ENCODE measurements around the gene SKI. TPM values are rescaled to one million over a fixed set of nuclear protein-coding genes. Genes with fewer than 3 reads are reported as not detected.

Gene SKI
- total and polyA plus RNA-seq, 12 donors, result 4.8 to 53.6 (median 34.7) TPM

DNA sequence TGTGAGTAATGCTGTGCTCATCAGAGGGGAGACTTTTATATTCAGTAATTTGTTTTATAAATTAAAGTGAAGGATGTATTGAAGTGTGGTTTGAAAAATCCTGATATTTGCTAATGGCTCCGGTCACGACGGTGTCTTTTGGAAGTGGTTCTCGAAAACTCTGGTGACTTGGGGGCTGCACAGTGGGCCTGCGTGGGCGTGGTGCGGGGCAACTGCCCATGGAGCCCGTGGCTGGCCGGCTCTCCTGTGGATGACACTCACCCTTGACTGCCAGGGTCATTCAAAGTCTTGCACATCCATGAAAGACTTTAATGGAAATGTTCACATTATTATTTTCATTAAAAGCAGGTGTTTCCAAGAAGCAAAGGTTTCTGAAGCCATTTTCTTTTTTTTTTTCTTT, 41.2 kb upstream of the SKI start:
- Histone ChIP-seq H3K4me1 (replicated peaks in 1 of 2) (peaks cover 14 to 24% of the 10 kb centered on the region in 2 donors), H3K36me3 (replicated peaks in 1 of 2) (no peaks in the 10 kb centered on the region), H3K27me3 (no peaks in the 10 kb centered on the region), H3K4me3 (no peak overlapping the region), H3K27ac (no peak overlapping the region), H3K9me3 (replicated peaks in 1 of 3) (no peaks in the 10 kb centered on the region)
- WGBS, 4 donors, result 70 to 88% (median 79%) methylated on average over 5 to 9 of the region's 9 CpGs
- TF ChIP-seq, protein P1, sequence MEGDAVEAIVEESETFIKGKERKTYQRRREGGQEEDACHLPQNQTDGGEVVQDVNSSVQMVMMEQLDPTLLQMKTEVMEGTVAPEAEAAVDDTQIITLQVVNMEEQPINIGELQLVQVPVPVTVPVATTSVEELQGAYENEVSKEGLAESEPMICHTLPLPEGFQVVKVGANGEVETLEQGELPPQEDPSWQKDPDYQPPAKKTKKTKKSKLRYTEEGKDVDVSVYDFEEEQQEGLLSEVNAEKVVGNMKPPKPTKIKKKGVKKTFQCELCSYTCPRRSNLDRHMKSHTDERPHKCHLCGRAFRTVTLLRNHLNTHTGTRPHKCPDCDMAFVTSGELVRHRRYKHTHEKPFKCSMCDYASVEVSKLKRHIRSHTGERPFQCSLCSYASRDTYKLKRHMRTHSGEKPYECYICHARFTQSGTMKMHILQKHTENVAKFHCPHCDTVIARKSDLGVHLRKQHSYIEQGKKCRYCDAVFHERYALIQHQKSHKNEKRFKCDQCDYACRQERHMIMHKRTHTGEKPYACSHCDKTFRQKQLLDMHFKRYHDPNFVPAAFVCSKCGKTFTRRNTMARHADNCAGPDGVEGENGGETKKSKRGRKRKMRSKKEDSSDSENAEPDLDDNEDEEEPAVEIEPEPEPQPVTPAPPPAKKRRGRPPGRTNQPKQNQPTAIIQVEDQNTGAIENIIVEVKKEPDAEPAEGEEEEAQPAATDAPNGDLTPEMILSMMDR (IDR thresholded peaks at IDR 0.05), result no peak
- TF ChIP-seq POLR2A (IDR thresholded peaks at IDR 0.05), result no peak
- intact Hi-C loops (cut with DNase I), result no loop called here
- DNase-seq, result peak in 1 of 7 donors; percentile 14

- no peaks in the 10 kb centered on the region for H3K36me3 ChIP-seq (replicated peaks in 1 of 2)
- no peaks in the 10 kb centered on the region for H3K9me3 ChIP-seq (replicated peaks in 1 of 3)
- intact Hi-C loops (cut with DNase I), result no loop called here
- H3K4me3 ChIP-seq, result no peak overlapping the region
- no peak for DNase-seq
- H3K27me3 ChIP-seq, result no peaks in the 10 kb centered on the region
- TF ChIP-seq, protein P1 (IDR thresholded peaks at IDR 0.05), result no peak
- TF ChIP-seq POLR2A (IDR thresholded peaks at IDR 0.05), result no peak
- 80 to 89% (median 85%) methylated on average over 8 to 13 of the region's 13 CpGs for WGBS, 4 donors
- no peak overlapping the region for H3K27ac ChIP-seq
- H3K4me1 ChIP-seq (replicated peaks in 1 of 2), result peaks cover 14 to 31% of the 10 kb centered on the region in 2 donors
Measured at GRCh38 chr1:2187619-2188018, 40.5 kb upstream of the SKI start.

DNA sequence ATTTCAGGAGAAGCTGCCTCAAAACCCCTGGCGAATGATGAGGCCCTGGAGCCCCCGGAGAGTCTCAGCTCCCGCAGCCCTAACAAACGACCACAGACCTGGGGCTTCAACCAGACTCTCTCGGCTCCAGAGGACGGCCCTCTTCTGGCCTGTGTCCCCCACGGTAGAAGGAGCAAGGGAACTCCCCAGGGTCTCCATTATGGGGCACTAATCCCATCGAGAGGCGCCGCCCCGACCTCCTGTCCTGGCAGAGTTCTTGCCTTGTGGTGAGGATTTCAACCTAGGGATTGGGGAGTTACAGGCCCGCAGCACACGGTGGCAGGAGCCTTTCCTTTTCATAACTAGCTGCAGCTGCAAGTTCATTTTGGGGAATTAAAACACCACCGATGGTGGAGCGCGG, 39.8 kb upstream of the SKI start:
- no peaks in the 10 kb centered on the region for H3K9me3 ChIP-seq (replicated peaks in 1 of 3)
- no peaks in the 10 kb centered on the region for H3K36me3 ChIP-seq (replicated peaks in 1 of 2)
- no peak overlapping the region for H3K4me3 ChIP-seq
- DNase-seq, result peak in 1 of 7 donors; percentile 17
- TF ChIP-seq, protein P1 (IDR thresholded peaks at IDR 0.05), result no peak
- no peak for TF ChIP-seq POLR2A (IDR thresholded peaks at IDR 0.05)
- WGBS, 4 donors, result 89 to 98% (median 94%) methylated on average over 8 to 16 of the region's 16 CpGs
- H3K27me3 ChIP-seq, result no peaks in the 10 kb centered on the region
- intact Hi-C loops (cut with DNase I), result no loop called here
- H3K4me1 ChIP-seq (replicated peaks in 1 of 2), result peaks cover 14 to 38% of the 10 kb centered on the region in 2 donors
- no peak overlapping the region for H3K27ac ChIP-seq

DNA sequence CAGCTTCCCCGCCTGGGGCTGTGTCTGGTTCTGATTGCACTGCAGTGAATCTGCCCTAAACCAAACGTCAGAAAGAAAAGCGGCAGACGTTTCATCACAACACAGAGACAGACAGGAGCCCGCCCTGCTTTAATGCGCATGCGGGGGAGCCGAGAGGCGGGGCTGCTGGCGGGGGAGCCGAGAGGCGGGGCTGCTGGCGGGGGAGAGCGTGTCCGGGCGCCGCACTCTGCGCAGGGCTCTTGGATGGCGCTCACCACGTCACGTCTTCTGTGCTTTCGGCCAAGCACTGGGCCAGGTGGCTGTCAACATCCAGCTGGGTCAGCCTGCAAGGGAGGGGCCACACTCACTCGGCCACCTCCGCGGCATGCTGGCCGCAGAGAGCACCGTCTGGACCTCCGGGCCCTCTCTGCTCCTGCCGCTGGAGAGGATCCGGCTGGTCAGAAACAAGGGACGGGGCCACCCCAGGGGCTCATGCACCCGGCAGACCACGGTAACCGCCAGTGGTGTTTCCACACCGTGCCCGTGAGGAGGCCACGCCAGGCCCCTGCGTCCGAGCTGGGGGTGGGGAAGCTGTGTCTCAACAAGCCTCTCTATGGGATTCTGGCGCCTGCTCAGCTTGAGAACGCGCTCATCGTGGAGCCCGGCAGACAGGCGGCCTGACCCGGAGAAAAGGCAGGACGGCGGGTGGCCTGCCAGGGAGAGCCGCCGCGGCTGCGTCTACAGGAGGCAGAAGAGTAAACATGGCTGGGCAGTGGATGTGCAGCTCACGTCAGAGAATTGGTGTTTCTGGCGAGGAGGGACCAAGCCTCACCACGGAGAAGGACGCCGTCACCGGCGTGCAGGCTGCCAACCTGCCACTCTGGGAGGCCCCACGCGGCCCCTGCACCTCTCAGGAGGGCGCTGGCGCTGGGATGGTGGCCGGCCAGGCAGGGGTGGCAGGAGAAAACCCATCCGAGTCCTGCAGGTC, 38.4 kb upstream of the SKI start:
- H3K4me1 ChIP-seq (replicated peaks in 1 of 2), result peaks cover 14 to 45% of the 10 kb centered on the region in 2 donors
- peak overlapping the region in 2 of 4 donors; percentile 24 to 51 for H3K4me3 ChIP-seq
- peak; percentile 83 to 94 for TF ChIP-seq POLR2A (IDR thresholded peaks at IDR 0.05)
- TF ChIP-seq, protein P1 (IDR thresholded peaks at IDR 0.05), result no peak
- WGBS, 4 donors, result 9 to 26% (median 20%) methylated on average over 22 to 65 of the region's 65 CpGs
- no peaks in the 10 kb centered on the region for H3K36me3 ChIP-seq (replicated peaks in 1 of 2)
- H3K9me3 ChIP-seq (replicated peaks in 1 of 3), result no peaks in the 10 kb centered on the region
- no peaks in the 10 kb centered on the region for H3K27me3 ChIP-seq
- intact Hi-C loops (cut with DNase I), result loop anchor here in 1 of 2 donors (10.0 kb wide), 1 partner anchor 355 kb away; no protein-coding TSS in a partner anchor
- peak overlapping the region; percentile 80 to 97 (median 94) for H3K27ac ChIP-seq
- peak; percentile 96 to 98 (median 98) for DNase-seq
